Endodermal cell (in vitro differentiated cells): ENCODE results near the gene ARRDC2. TPM values are rescaled to one million over a fixed set of nuclear protein-coding genes. Genes with fewer than 3 reads are reported as not detected.
"Not testable (repeated sequence)": the region's sequence is repeated elsewhere in the genome, so short reads cannot be mapped to it uniquely, and the experiment has no call there.

Source experiments
- DNase-seq: peaks from one replicate; pipeline ENCODE4 v3.0.0-alpha.2; 2017
- H3K27ac ChIP-seq: 2 replicates; pipeline ENCODE4 v1.5.1; 2013; ENCODE audit warnings: mild to moderate bottlenecking, low read depth, low read length, moderate library complexity
- H3K27me3 ChIP-seq: 2 replicates; pipeline ENCODE4 v1.6.1; 2013; ENCODE audit warnings: mild to moderate bottlenecking, low read length, moderate library complexity; ENCODE audit not compliant: insufficient read depth, control insufficient read depth, poor library complexity, severe bottlenecking
- H3K36me3 ChIP-seq: 2 replicates; pipeline ENCODE4 v1.7.0; 2013; ENCODE audit warnings: mild to moderate bottlenecking, low read length, moderate library complexity; ENCODE audit not compliant: control insufficient read depth, insufficient read depth
- H3K4me1 ChIP-seq: one replicate; pipeline ENCODE4 v1.7.0; 2013; ENCODE audit warnings: low read length; ENCODE audit not compliant: control insufficient read depth, insufficient read depth
- H3K4me3 ChIP-seq: 2 replicates; pipeline ENCODE4 v1.5.1; 2013; ENCODE audit warnings: mild to moderate bottlenecking, low read length, moderate library complexity
- H3K9ac ChIP-seq: 2 replicates; pipeline ENCODE4 v1.6.1; 2013; ENCODE audit warnings: mild to moderate bottlenecking, low read length, moderate library complexity; ENCODE audit not compliant: poor library complexity, severe bottlenecking; ENCODE audit errors: extremely low read depth
- H3K9me3 ChIP-seq: 2 replicates; pipeline ENCODE4 v1.6.1; 2013; ENCODE audit warnings: mild to moderate bottlenecking, low read length, moderate library complexity; ENCODE audit not compliant: control insufficient read depth
- H3K27ac Mint-ChIP-seq: 2 replicates; pipeline ENCODE4 v1.8.0; 2020; ENCODE audit warnings: mixed read lengths
- H3K27me3 Mint-ChIP-seq: 2 replicates; pipeline ENCODE4 v1.8.0; 2021; ENCODE audit warnings: mild to moderate bottlenecking, mixed read lengths; ENCODE audit not compliant: insufficient read depth
- H3K36me3 Mint-ChIP-seq: 2 replicates; pipeline ENCODE4 v1.8.0; 2020; ENCODE audit warnings: low read depth, mixed read lengths
- H3K4me1 Mint-ChIP-seq: 2 replicates; pipeline ENCODE4 v1.8.0; 2020; ENCODE audit warnings: mixed read lengths
- H3K4me3 Mint-ChIP-seq: 2 replicates; pipeline ENCODE4 v1.8.0; 2020; ENCODE audit warnings: mild to moderate bottlenecking, moderate library complexity, mixed read lengths
- H3K9me3 Mint-ChIP-seq: 2 replicates; pipeline ENCODE4 v1.8.0; 2020; ENCODE audit warnings: mild to moderate bottlenecking, mixed read lengths
- CTCF ChIP-seq: fragments of 200-600 bp; sonication (generic); conservative IDR thresholded peaks from 2 replicates; pipeline ENCODE4 v1.5.0; 2021; ENCODE audit warnings: antibody characterized with exemption, mild to moderate bottlenecking
- WGBS, 2 experiments: methylation state at CpG; one replicate each; pipeline versions ENCODE4 v1.1.5 to v1.1.7; 2013; ENCODE audit warnings: missing lambda C conversion rate in 2 of 2, mixed read lengths in 1 of 2; ENCODE audit not compliant: insufficient coverage in 1 of 2, insufficient read length in 1 of 2; 5-methylcytosine and 5-hydroxymethylcytosine counted together
- total RNA-seq, 2 donors: library from RNA; stranded (reverse); fragmentation: NEBNext Ultra II Directional in 1 of 2; extraction: Animal tissue kit (Norgen Biotek cat#: 25700) in 1 of 2; gene quantifications; 2 replicates in 1 of 2; 3 replicates in 1 of 2; pipeline ENCODE4 v1.2.1, GENCODE V29; 2021

Gene ARRDC2
- total RNA-seq, 2 donors from 2014 or later = 6.8 to 7.0 TPM

- H3K9me3 ChIP-seq = no peaks in the 10 kb centered on the region
- Mint-ChIP-seq H3K27me3 (peaks cover 19% of the 10 kb centered on the region), H3K9me3 (peaks cover 6% of the 10 kb centered on the region), H3K27ac (no peak overlapping the region), H3K4me1 (peaks cover 1% of the 10 kb centered on the region), H3K4me3 (peak overlapping the region; percentile 53), H3K36me3 (peaks cover 4% of the 10 kb centered on the region)
- TF ChIP-seq CTCF = no peak
- H3K9ac ChIP-seq = peak overlapping the region; percentile 44
- 56 to 76% methylated on average over 8 to 15 of the region's 15 CpGs for WGBS, 2 experiments
- peaks cover 10% of the 10 kb centered on the region for H3K27me3 ChIP-seq
- H3K4me1 ChIP-seq = no peaks in the 10 kb centered on the region
- H3K36me3 ChIP-seq = no peaks in the 10 kb centered on the region
- DNase-seq = peak; percentile 66
- peak overlapping the region; percentile 75 for H3K4me3 ChIP-seq
- H3K27ac ChIP-seq = no peak overlapping the region
Observed at GRCh38 chr19:18001777-18002345, 6.1 kb upstream of the ARRDC2 start.

- peaks cover 2% of the 10 kb centered on the region for H3K4me1 Mint-ChIP-seq
- no peak for TF ChIP-seq CTCF
Observed at GRCh38 chr19:18002347-18002850, 5.6 kb upstream of the ARRDC2 start.

GRCh38 chr19:18005750-18006149 lies 2.2 kb upstream of the ARRDC2 start:
- H3K9ac ChIP-seq, H3K36me3 ChIP-seq, H3K27ac ChIP-seq, H3K4me3 ChIP-seq, DNase-seq, H3K9me3 ChIP-seq, H3K9me3 Mint-ChIP-seq, H3K4me3 Mint-ChIP-seq, H3K4me1 Mint-ChIP-seq, H3K36me3 Mint-ChIP-seq, H3K27ac Mint-ChIP-seq, H3K4me1 ChIP-seq: not testable (repeated sequence)
- WGBS, 2 experiments = 96% methylated on average over 27 of the region's 35 CpGs; no CpG with 5 or more reads in 1 of the 2 experiments
- peaks cover 11% of the 10 kb centered on the region for H3K27me3 Mint-ChIP-seq
- peaks cover 10% of the 10 kb centered on the region for H3K27me3 ChIP-seq

More at GRCh38 chr19:18002347-18002850, 5.6 kb upstream of the ARRDC2 start:
- no peak for DNase-seq
- H3K9ac ChIP-seq = no peak overlapping the region
- no peaks in the 10 kb centered on the region for H3K9me3 ChIP-seq
- 95 to 96% methylated on average over 18 to 27 of the region's 27 CpGs for WGBS, 2 experiments
- Mint-ChIP-seq H3K4me3 (peak overlapping the region; percentile 53), H3K36me3 (peaks cover 4% of the 10 kb centered on the region), H3K27ac (no peak overlapping the region), H3K9me3 (peaks cover 7% of the 10 kb centered on the region), H3K27me3 (peaks cover 19% of the 10 kb centered on the region)
- no peaks in the 10 kb centered on the region for H3K36me3 ChIP-seq
- H3K27me3 ChIP-seq = peaks cover 10% of the 10 kb centered on the region
- no peak overlapping the region for H3K27ac ChIP-seq
- H3K4me3 ChIP-seq = peak overlapping the region; percentile 75
- peaks cover 2% of the 10 kb centered on the region for H3K4me1 ChIP-seq
